HepG2 (cell line): ENCODE measurements around the gene NRL. TPM values are rescaled to one million over a fixed set of nuclear protein-coding genes. Genes with fewer than 3 reads are reported as not detected.
A peak's percentile ranks its signal among the peaks of the same experiment; 100 is the strongest.

Experiments
- CBX1 ChIP-seq: IDR thresholded peaks from one replicate; pipeline ENCODE4 v1.6.1; 2016; ENCODE audit warnings: antibody characterized with exemption, low read depth
- GABPA ChIP-seq, 2 experiments: IDR thresholded peaks; 2 replicates each; pipeline ENCODE4 v1.6.1; 2011 to 2016; ENCODE audit warnings: low read depth in 2 of 2, low read length in 1 of 2, missing biosample characterization in 1 of 2, missing genetic modification characterization in 1 of 2
- PHF8 ChIP-seq: sonication (generic); formaldehyde crosslinking; IDR thresholded peaks from 2 replicates; pipeline ENCODE4 v1.5.0; 2020; ENCODE audit warnings: missing genetic modification reagents
- ZNF775 ChIP-seq: sonication (generic); formaldehyde crosslinking; IDR thresholded peaks from 2 replicates; pipeline ENCODE4 v1.4.0; 2020; ENCODE audit warnings: missing genetic modification reagents, mild to moderate bottlenecking, moderate library complexity, borderline replicate concordance
- polyA plus RNA-seq, 8 experiments: library from polyadenylated mRNA; depleted of rRNA in 3 of 8; stranded (reverse) in 7 of 8; unstranded in 1 of 8; fragments of >200 nt; fragmentation: Illumina TruSeq in 4 of 8; extraction: Trizol in 4 of 8; gene quantifications; 2 replicates each; pipeline versions ENCODE4 v1.2.1 to v1.2.3, GENCODE V29; 2011 to 2016; ENCODE audit warnings: low read depth in 4 of 8, missing spikeins in 1 of 8, mixed read lengths in 1 of 8; ENCODE audit not compliant: insufficient read depth in 1 of 8
- total RNA-seq, 5 experiments: library from RNA; depleted of rRNA; stranded (reverse); fragments of >200 nt; fragmentation: Illumina TruSeq; extraction: Trizol; gene quantifications; 2 replicates each; pipeline ENCODE4 v1.2.3, GENCODE V29; 2016; ENCODE audit warnings: low read depth in 1 of 5
- TF ChIP-seq, protein P1 (sequence below): sonication (generic); formaldehyde crosslinking; IDR thresholded peaks from 2 replicates; pipeline ENCODE4 v1.9.0; 2021; ENCODE audit warnings: missing genetic modification reagents, borderline replicate concordance
- TF ChIP-seq, protein P2 (sequence below): sonication (generic); formaldehyde crosslinking; IDR thresholded peaks from 2 replicates; pipeline ENCODE4 v1.4.0; 2020; ENCODE audit warnings: missing genetic modification reagents
- TF ChIP-seq, protein P3 (sequence below): sonication (generic); formaldehyde crosslinking; IDR thresholded peaks from 2 replicates; pipeline ENCODE4 v1.4.0; 2020; ENCODE audit warnings: missing genetic modification reagents, borderline replicate concordance

The NRL gene
- total and polyA plus RNA-seq, 2 of the 13 experiments (the other 11 are each of a cell fraction or from before 2014, with no cell fraction given), result 2.5 to 4.7 TPM

GRCh38 chr14:24123424-24124417 is 9.0 kb upstream of the NRL start (continued):
- TF ChIP-seq, protein P1, sequence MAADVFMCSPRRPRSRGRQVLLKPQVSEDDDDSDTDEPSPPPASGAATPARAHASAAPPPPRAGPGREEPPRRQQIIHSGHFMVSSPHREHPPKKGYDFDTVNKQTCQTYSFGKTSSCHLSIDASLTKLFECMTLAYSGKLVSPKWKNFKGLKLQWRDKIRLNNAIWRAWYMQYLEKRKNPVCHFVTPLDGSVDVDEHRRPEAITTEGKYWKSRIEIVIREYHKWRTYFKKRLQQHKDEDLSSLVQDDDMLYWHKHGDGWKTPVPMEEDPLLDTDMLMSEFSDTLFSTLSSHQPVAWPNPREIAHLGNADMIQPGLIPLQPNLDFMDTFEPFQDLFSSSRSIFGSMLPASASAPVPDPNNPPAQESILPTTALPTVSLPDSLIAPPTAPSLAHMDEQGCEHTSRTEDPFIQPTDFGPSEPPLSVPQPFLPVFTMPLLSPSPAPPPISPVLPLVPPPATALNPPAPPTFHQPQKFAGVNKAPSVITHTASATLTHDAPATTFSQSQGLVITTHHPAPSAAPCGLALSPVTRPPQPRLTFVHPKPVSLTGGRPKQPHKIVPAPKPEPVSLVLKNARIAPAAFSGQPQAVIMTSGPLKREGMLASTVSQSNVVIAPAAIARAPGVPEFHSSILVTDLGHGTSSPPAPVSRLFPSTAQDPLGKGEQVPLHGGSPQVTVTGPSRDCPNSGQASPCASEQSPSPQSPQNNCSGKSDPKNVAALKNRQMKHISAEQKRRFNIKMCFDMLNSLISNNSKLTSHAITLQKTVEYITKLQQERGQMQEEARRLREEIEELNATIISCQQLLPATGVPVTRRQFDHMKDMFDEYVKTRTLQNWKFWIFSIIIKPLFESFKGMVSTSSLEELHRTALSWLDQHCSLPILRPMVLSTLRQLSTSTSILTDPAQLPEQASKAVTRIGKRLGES (CRISPR knock-in tag), result no peak
- no peak for TF ChIP-seq GABPA (IDR thresholded peaks at IDR 0.05; ENCODE audit: low read depth, low read length)
- no peak for TF ChIP-seq GABPA (CRISPR knock-in tag; IDR thresholded peaks at IDR 0.05; ENCODE audit: low read depth)
- no peak for TF ChIP-seq ZNF775
- TF ChIP-seq, protein P2, sequence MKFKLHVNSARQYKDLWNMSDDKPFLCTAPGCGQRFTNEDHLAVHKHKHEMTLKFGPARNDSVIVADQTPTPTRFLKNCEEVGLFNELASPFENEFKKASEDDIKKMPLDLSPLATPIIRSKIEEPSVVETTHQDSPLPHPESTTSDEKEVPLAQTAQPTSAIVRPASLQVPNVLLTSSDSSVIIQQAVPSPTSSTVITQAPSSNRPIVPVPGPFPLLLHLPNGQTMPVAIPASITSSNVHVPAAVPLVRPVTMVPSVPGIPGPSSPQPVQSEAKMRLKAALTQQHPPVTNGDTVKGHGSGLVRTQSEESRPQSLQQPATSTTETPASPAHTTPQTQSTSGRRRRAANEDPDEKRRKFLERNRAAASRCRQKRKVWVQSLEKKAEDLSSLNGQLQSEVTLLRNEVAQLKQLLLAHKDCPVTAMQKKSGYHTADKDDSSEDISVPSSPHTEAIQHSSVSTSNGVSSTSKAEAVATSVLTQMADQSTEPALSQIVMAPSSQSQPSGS (CRISPR knock-in tag), result no peak
- peak; percentile 8; the same call in 1 of the 2 replicates for TF ChIP-seq PHF8 (CRISPR knock-in tag)
- TF ChIP-seq CBX1, result no peak
- TF ChIP-seq, protein P3, sequence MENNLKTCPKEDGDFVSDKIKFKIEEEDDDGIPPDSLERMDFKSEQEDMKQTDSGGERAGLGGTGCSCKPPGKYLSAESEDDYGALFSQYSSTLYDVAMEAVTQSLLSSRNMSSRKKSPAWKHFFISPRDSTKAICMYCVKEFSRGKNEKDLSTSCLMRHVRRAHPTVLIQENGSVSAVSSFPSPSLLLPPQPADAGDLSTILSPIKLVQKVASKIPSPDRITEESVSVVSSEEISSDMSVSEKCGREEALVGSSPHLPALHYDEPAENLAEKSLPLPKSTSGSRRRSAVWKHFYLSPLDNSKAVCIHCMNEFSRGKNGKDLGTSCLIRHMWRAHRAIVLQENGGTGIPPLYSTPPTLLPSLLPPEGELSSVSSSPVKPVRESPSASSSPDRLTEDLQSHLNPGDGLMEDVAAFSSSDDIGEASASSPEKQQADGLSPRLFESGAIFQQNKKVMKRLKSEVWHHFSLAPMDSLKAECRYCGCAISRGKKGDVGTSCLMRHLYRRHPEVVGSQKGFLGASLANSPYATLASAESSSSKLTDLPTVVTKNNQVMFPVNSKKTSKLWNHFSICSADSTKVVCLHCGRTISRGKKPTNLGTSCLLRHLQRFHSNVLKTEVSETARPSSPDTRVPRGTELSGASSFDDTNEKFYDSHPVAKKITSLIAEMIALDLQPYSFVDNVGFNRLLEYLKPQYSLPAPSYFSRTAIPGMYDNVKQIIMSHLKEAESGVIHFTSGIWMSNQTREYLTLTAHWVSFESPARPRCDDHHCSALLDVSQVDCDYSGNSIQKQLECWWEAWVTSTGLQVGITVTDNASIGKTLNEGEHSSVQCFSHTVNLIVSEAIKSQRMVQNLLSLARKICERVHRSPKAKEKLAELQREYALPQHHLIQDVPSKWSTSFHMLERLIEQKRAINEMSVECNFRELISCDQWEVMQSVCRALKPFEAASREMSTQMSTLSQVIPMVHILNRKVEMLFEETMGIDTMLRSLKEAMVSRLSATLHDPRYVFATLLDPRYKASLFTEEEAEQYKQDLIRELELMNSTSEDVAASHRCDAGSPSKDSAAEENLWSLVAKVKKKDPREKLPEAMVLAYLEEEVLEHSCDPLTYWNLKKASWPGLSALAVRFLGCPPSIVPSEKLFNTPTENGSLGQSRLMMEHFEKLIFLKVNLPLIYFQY, result no peak
